ENCODE measurements around the gene CFAP77.

Gene CFAP77

GRCh38 chr9:132381966-132382541, 28.0 kb upstream of the CFAP77 start:
- Histone ChIP-seq H3K79me1 (ENCODE audit: low read length) (no peaks in the 10 kb centered on the region), H3K27ac (ENCODE audit: low read depth, low read length) (no peak overlapping the region), H3K56ac (ENCODE audit: low read length) (no peak overlapping the region), H3K18ac (ENCODE audit: low read length) (no peak overlapping the region), H2BK5ac (ENCODE audit: low read length) (no peak overlapping the region), H3K79me2 (ENCODE audit: control insufficient read depth, insufficient read depth, low read length) (no peaks in the 10 kb centered on the region), H3K23ac (ENCODE audit: low read length) (no peak overlapping the region), H3K9ac (ENCODE audit: low read length) (no peak overlapping the region), H3K4me1 (ENCODE audit: control insufficient read depth, low read depth, low read length) (no peaks in the 10 kb centered on the region), H3K4me2 (ENCODE audit: low read length) (no peak overlapping the region), H3K4me3 (ENCODE audit: low read length) (no peak overlapping the region), H3K4ac (ENCODE audit: low read depth, low read length) (no peak overlapping the region), H2AK5ac (ENCODE audit: low read length) (no peak overlapping the region), H4K5ac (ENCODE audit: low read length) (no peak overlapping the region), H3K27me3 (ENCODE audit: insufficient read depth, low read length, poor library complexity) (no peaks in the 10 kb centered on the region), H4K8ac (ENCODE audit: low read depth, low read length) (no peak overlapping the region), H3K36me3 (ENCODE audit: control insufficient read depth, insufficient read depth, low read length) (peaks cover 21% of the 10 kb centered on the region), H2BK15ac (replicated peaks; ENCODE audit: low read depth) (no peak overlapping the region), H2BK120ac (ENCODE audit: low read depth, low read length) (no peak overlapping the region)
- no CpG with 5 or more reads among the region's 9 CpGs for WGBS (ENCODE audit: extremely low coverage, insufficient coverage, low lambda C conversion rate)
- no peak for DNase-seq

- DNase-seq = no peak
- Histone ChIP-seq H3K23ac (ENCODE audit: low read length) (no peak overlapping the region), H3K18ac (ENCODE audit: low read length) (no peak overlapping the region), H3K27ac (ENCODE audit: low read depth, low read length) (no peak overlapping the region), H3K4me2 (ENCODE audit: low read length) (no peak overlapping the region), H3K4ac (ENCODE audit: low read depth, low read length) (no peak overlapping the region), H2AK5ac (ENCODE audit: low read length) (no peak overlapping the region), H3K79me2 (ENCODE audit: control insufficient read depth, insufficient read depth, low read length) (no peaks in the 10 kb centered on the region), H3K36me3 (ENCODE audit: control insufficient read depth, insufficient read depth, low read length) (peaks cover 19% of the 10 kb centered on the region), H3K4me1 (ENCODE audit: control insufficient read depth, low read depth, low read length) (no peaks in the 10 kb centered on the region), H3K9ac (ENCODE audit: low read length) (no peak overlapping the region), H3K4me3 (ENCODE audit: low read length) (no peak overlapping the region), H2BK5ac (ENCODE audit: low read length) (no peak overlapping the region), H4K5ac (ENCODE audit: low read length) (no peak overlapping the region), H2BK15ac (replicated peaks; ENCODE audit: low read depth) (no peak overlapping the region), H4K8ac (ENCODE audit: low read depth, low read length) (no peak overlapping the region), H3K79me1 (ENCODE audit: low read length) (no peaks in the 10 kb centered on the region), H3K27me3 (ENCODE audit: insufficient read depth, low read length, poor library complexity) (no peaks in the 10 kb centered on the region), H2BK120ac (ENCODE audit: low read depth, low read length) (no peak overlapping the region), H3K56ac (ENCODE audit: low read length) (no peak overlapping the region)
- WGBS (ENCODE audit: extremely low coverage, insufficient coverage, low lambda C conversion rate) = no CpG with 5 or more reads among the region's 10 CpGs
These were observed 26.5 kb upstream of the CFAP77 start for GRCh38 chr9:132383462-132383883.

GRCh38 chr9:132384376-132384775, 25.6 kb upstream of the CFAP77 start:
- Histone ChIP-seq H3K23ac (ENCODE audit: low read length) (no peak overlapping the region), H2AK5ac (ENCODE audit: low read length) (no peak overlapping the region), H4K8ac (ENCODE audit: low read depth, low read length) (no peak overlapping the region), H4K5ac (ENCODE audit: low read length) (no peak overlapping the region), H3K4me2 (ENCODE audit: low read length) (no peak overlapping the region), H3K56ac (ENCODE audit: low read length) (no peak overlapping the region), H3K4me1 (ENCODE audit: control insufficient read depth, low read depth, low read length) (no peaks in the 10 kb centered on the region), H2BK15ac (replicated peaks; ENCODE audit: low read depth) (no peak overlapping the region), H2BK120ac (ENCODE audit: low read depth, low read length) (no peak overlapping the region), H3K27me3 (ENCODE audit: insufficient read depth, low read length, poor library complexity) (no peaks in the 10 kb centered on the region), H3K27ac (ENCODE audit: low read depth, low read length) (no peak overlapping the region), H3K79me1 (ENCODE audit: low read length) (no peaks in the 10 kb centered on the region), H3K4ac (ENCODE audit: low read depth, low read length) (no peak overlapping the region), H3K4me3 (ENCODE audit: low read length) (no peak overlapping the region), H3K18ac (ENCODE audit: low read length) (no peak overlapping the region), H3K9ac (ENCODE audit: low read length) (no peak overlapping the region), H2BK5ac (ENCODE audit: low read length) (no peak overlapping the region), H3K36me3 (ENCODE audit: control insufficient read depth, insufficient read depth, low read length) (peaks cover 14% of the 10 kb centered on the region), H3K79me2 (ENCODE audit: control insufficient read depth, insufficient read depth, low read length) (no peaks in the 10 kb centered on the region)
- WGBS (ENCODE audit: extremely low coverage, insufficient coverage, low lambda C conversion rate) = no CpG with 5 or more reads among the region's 8 CpGs
- DNase-seq = no peak

GRCh38 chr9:132387133-132387532, 22.9 kb upstream of the CFAP77 start:
- no peaks in the 10 kb centered on the region for H3K27me3 ChIP-seq (ENCODE audit: insufficient read depth, low read length, poor library complexity)
- no peak overlapping the region for H3K56ac ChIP-seq (ENCODE audit: low read length)
- H3K79me2 ChIP-seq (ENCODE audit: control insufficient read depth, insufficient read depth, low read length) = no peaks in the 10 kb centered on the region
- H3K4me3 ChIP-seq (ENCODE audit: low read length) = no peak overlapping the region
- no peak overlapping the region for H3K27ac ChIP-seq (ENCODE audit: low read depth, low read length)
- no peak overlapping the region for H3K9ac ChIP-seq (ENCODE audit: low read length)
- DNase-seq = no peak
- H4K8ac ChIP-seq (ENCODE audit: low read depth, low read length) = no peak overlapping the region
- H3K18ac ChIP-seq (ENCODE audit: low read length) = no peak overlapping the region
- no peak overlapping the region for H2BK120ac ChIP-seq (ENCODE audit: low read depth, low read length)
- no peak overlapping the region for H2BK5ac ChIP-seq (ENCODE audit: low read length)
- no peak overlapping the region for H2AK5ac ChIP-seq (ENCODE audit: low read length)
- no CpG with 5 or more reads among the region's 7 CpGs for WGBS (ENCODE audit: extremely low coverage, insufficient coverage, low lambda C conversion rate)
- no peak overlapping the region for H3K4ac ChIP-seq (ENCODE audit: low read depth, low read length)
- peaks cover 27% of the 10 kb centered on the region for H3K36me3 ChIP-seq (ENCODE audit: control insufficient read depth, insufficient read depth, low read length)
- H4K5ac ChIP-seq (ENCODE audit: low read length) = no peak overlapping the region
- no peak overlapping the region for H3K4me2 ChIP-seq (ENCODE audit: low read length)
- no peak overlapping the region for H2BK15ac ChIP-seq (replicated peaks; ENCODE audit: low read depth)
- no peaks in the 10 kb centered on the region for H3K79me1 ChIP-seq (ENCODE audit: low read length)
- no peaks in the 10 kb centered on the region for H3K4me1 ChIP-seq (ENCODE audit: control insufficient read depth, low read depth, low read length)
- H3K23ac ChIP-seq (ENCODE audit: low read length) = no peak overlapping the region

GRCh38 chr9:132390966-132391365, 19.0 kb upstream of the CFAP77 start:
- Histone ChIP-seq H3K9ac (ENCODE audit: low read length) (no peak overlapping the region), H3K4ac (ENCODE audit: low read depth, low read length) (no peak overlapping the region), H3K23ac (ENCODE audit: low read length) (no peak overlapping the region), H2BK5ac (ENCODE audit: low read length) (no peak overlapping the region), H4K8ac (ENCODE audit: low read depth, low read length) (no peak overlapping the region), H3K4me2 (ENCODE audit: low read length) (no peak overlapping the region), H4K5ac (ENCODE audit: low read length) (no peak overlapping the region), H2AK5ac (ENCODE audit: low read length) (no peak overlapping the region), H3K4me3 (ENCODE audit: low read length) (no peak overlapping the region), H3K79me2 (ENCODE audit: control insufficient read depth, insufficient read depth, low read length) (no peaks in the 10 kb centered on the region), H3K4me1 (ENCODE audit: control insufficient read depth, low read depth, low read length) (no peaks in the 10 kb centered on the region), H3K79me1 (ENCODE audit: low read length) (no peaks in the 10 kb centered on the region), H3K36me3 (ENCODE audit: control insufficient read depth, insufficient read depth, low read length) (peaks cover 32% of the 10 kb centered on the region), H2BK15ac (replicated peaks; ENCODE audit: low read depth) (no peak overlapping the region), H3K56ac (ENCODE audit: low read length) (no peak overlapping the region), H2BK120ac (ENCODE audit: low read depth, low read length) (no peak overlapping the region), H3K27me3 (ENCODE audit: insufficient read depth, low read length, poor library complexity) (no peaks in the 10 kb centered on the region), H3K18ac (ENCODE audit: low read length) (no peak overlapping the region), H3K27ac (ENCODE audit: low read depth, low read length) (no peak overlapping the region)
- DNase-seq = no peak
- WGBS (ENCODE audit: extremely low coverage, insufficient coverage, low lambda C conversion rate) = no CpG with 5 or more reads among the region's 7 CpGs

- Histone ChIP-seq H3K36me3 (ENCODE audit: control insufficient read depth, insufficient read depth, low read length) (peaks cover 36% of the 10 kb centered on the region), H3K4me1 (ENCODE audit: control insufficient read depth, low read depth, low read length) (no peaks in the 10 kb centered on the region), H2BK120ac (ENCODE audit: low read depth, low read length) (no peak overlapping the region), H3K18ac (ENCODE audit: low read length) (no peak overlapping the region), H3K27me3 (ENCODE audit: insufficient read depth, low read length, poor library complexity) (no peaks in the 10 kb centered on the region), H3K4me3 (ENCODE audit: low read length) (no peak overlapping the region), H3K56ac (ENCODE audit: low read length) (no peak overlapping the region), H4K8ac (ENCODE audit: low read depth, low read length) (no peak overlapping the region), H3K27ac (ENCODE audit: low read depth, low read length) (no peak overlapping the region), H3K9ac (ENCODE audit: low read length) (no peak overlapping the region), H3K4me2 (ENCODE audit: low read length) (no peak overlapping the region), H2BK15ac (replicated peaks; ENCODE audit: low read depth) (no peak overlapping the region), H3K79me2 (ENCODE audit: control insufficient read depth, insufficient read depth, low read length) (no peaks in the 10 kb centered on the region), H3K79me1 (ENCODE audit: low read length) (no peaks in the 10 kb centered on the region), H3K23ac (ENCODE audit: low read length) (no peak overlapping the region), H4K5ac (ENCODE audit: low read length) (no peak overlapping the region), H3K4ac (ENCODE audit: low read depth, low read length) (no peak overlapping the region), H2BK5ac (ENCODE audit: low read length) (no peak overlapping the region), H2AK5ac (ENCODE audit: low read length) (no peak overlapping the region)
- no CpG with 5 or more reads among the region's 11 CpGs for WGBS (ENCODE audit: extremely low coverage, insufficient coverage, low lambda C conversion rate)
- DNase-seq = no peak
These were observed 18.6 kb upstream of the CFAP77 start for GRCh38 chr9:132391449-132391848.
